Activated CD4-positive, alpha-beta T cell treated with anti-CD3 and anti-CD28 coated beads, Interleukin-2, amount 10 ng/mL, durations not matched to agents 7 days and 5 days (primary cell): ENCODE results near the gene SLC35F1. TPM values are rescaled to one million over a fixed set of nuclear protein-coding genes. Genes with fewer than 3 reads are reported as not detected.
"Not testable (repeated sequence)": the region's sequence is repeated elsewhere in the genome, so short reads cannot be mapped to it uniquely, and the experiment has no call there.

ENCODE experiments used
- CTCF ChIA-PET: fragments of 350-600 bp; sonication (Branson Sonifier 250); formaldehyde crosslinking; loops from one replicate; lab custom pipeline; 2021; ENCODE audit warnings: antibody characterized with exemption; lab: Charles Lee
- POLR2A ChIA-PET: fragments of 350-600 bp; sonication (Branson Sonifier 250); formaldehyde crosslinking; loops from one replicate; lab custom pipeline; 2021; ENCODE audit warnings: antibody characterized with exemption; lab: Charles Lee
- DNase-seq: peaks from one replicate; pipeline ENCODE4 v3.0.0-alpha.2; 2020
- H3K27ac Mint-ChIP-seq: one replicate; pipeline ENCODE4 v1.8.0; 2021; ENCODE audit warnings: mild to moderate bottlenecking, moderate library complexity, mixed read lengths
- H3K27me3 Mint-ChIP-seq: one replicate; pipeline ENCODE4 v1.8.0; 2021; ENCODE audit warnings: mixed read lengths
- H3K36me3 Mint-ChIP-seq: one replicate; pipeline ENCODE4 v1.8.0; 2021; ENCODE audit warnings: low read depth, mixed read lengths
- H3K4me1 Mint-ChIP-seq: one replicate; pipeline ENCODE4 v1.8.0; 2021; ENCODE audit warnings: mixed read lengths
- H3K4me3 Mint-ChIP-seq: one replicate; pipeline ENCODE4 v1.8.0; 2021; ENCODE audit warnings: mild to moderate bottlenecking, moderate library complexity, mixed read lengths
- H3K9me3 Mint-ChIP-seq: one replicate; pipeline ENCODE4 v1.8.0; 2021; ENCODE audit warnings: mixed read lengths
- total RNA-seq, 2 experiments: library from RNA; stranded (reverse); gene quantifications; one replicate each; pipeline ENCODE4 v1.2.3, GENCODE V29; 2021

SLC35F1 gene
- total RNA-seq, 2 experiments from 2014 or later = not detected

- no peak overlapping the region for H3K4me3 Mint-ChIP-seq
- H3K27ac Mint-ChIP-seq = no peak overlapping the region
- no peaks in the 10 kb centered on the region for H3K4me1 Mint-ChIP-seq
- DNase-seq = no peak
- POLR2A ChIA-PET = no interaction called here
- H3K27me3 Mint-ChIP-seq = no peaks in the 10 kb centered on the region
- no peaks in the 10 kb centered on the region for H3K36me3 Mint-ChIP-seq
- peaks cover 10% of the 10 kb centered on the region for H3K9me3 Mint-ChIP-seq
- CTCF ChIA-PET = no interaction called here
Observed at GRCh38 chr6:117933471-117933870, 26.4 kb downstream of the SLC35F1 start.

GRCh38 chr6:117938311-117938995 is 31.4 kb downstream of the SLC35F1 start:
- Mint-ChIP-seq H3K4me3 (no peak overlapping the region), H3K27ac (no peak overlapping the region), H3K4me1 (no peaks in the 10 kb centered on the region), H3K27me3 (no peaks in the 10 kb centered on the region), H3K9me3 (no peaks in the 10 kb centered on the region), H3K36me3 (no peaks in the 10 kb centered on the region)
- POLR2A ChIA-PET = no interaction called here
- DNase-seq = no peak
- CTCF ChIA-PET = interaction anchor here (0.7 kb wide), 1 partner anchor 14 kb away, joined by 3 read pairs; no protein-coding TSS in a partner anchor

DNA sequence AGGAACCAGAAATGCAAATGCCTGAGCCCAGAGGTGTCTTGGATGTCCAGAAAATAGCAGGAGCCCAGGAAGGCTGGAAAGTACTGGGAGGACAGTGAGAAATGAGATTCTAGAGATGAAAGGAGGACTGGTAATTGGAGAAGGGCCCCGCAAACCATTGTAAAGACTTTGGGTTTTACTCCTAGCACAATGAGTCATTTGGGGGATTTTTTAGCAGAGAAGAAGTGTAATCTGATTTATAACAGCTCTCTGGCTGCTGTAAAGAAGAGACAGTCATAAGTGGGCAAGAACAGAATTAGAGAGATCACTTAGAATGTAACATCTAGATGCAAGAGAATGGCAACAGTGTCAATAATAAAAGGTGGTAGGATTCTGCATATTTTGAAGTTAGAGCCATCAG is 40.2 kb downstream of the SLC35F1 start:
- Mint-ChIP-seq H3K4me3 (no peak overlapping the region), H3K9me3 (no peaks in the 10 kb centered on the region), H3K4me1 (no peaks in the 10 kb centered on the region), H3K36me3 (no peaks in the 10 kb centered on the region), H3K27ac (no peak overlapping the region), H3K27me3 (no peaks in the 10 kb centered on the region)
- ChIA-PET CTCF (no interaction called here), POLR2A (no interaction called here)
- no peak for DNase-seq

DNA sequence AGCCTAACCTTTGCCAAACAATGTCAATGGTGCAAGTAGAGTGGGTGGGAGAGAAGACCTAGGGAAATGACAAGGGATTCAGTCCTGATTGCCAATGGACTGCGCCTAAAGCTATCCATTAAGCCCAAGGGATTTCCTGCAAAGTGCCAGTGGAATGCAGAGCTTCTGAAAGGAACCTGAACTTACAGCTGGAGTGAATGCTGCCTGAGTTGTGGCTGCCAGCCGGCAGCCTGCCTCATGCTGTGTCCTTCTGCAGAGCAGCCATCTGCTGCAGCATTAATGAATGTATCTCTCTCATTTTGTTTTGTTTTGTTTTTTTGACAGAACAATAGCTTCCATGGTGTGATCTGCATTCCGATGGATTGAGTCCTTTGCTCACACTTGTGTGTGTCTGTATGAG is 44.7 kb downstream of the SLC35F1 start:
- Mint-ChIP-seq H3K4me3 (no peak overlapping the region), H3K27me3 (no peaks in the 10 kb centered on the region), H3K27ac (no peak overlapping the region), H3K36me3 (no peaks in the 10 kb centered on the region), H3K9me3 (no peaks in the 10 kb centered on the region), H3K4me1 (no peaks in the 10 kb centered on the region)
- ChIA-PET POLR2A (no interaction called here), CTCF (no interaction called here)
- DNase-seq = no peak

DNA sequence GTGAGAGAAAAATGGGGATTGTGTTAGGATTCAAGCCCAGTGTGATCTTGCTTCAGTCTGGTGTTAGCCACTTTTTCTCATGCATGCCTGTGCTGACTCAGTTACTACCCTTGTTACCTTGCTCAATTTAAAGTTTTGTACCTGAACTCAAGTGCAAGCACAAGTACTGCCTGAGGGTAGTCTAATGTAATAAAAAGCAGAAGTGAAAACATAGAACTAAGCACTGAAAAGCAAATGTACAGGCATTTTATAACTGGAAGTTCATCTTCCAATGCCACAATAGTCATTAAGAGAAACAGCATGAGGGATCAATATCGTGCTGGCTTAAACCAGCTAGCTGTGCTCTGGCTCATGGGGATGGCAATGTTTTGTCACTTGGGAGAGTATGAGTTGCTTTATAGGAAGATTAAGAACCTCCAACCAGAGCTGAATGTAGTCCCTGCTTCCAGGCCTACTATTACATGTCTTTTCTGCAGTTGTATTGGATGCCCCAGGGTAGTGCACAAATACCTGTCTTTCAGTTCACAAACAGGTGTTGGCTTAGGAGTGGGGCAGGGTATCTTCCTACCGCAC is 48.7 kb downstream of the SLC35F1 start:
- Mint-ChIP-seq H3K4me1 (no peaks in the 10 kb centered on the region), H3K9me3 (no peaks in the 10 kb centered on the region), H3K4me3 (no peak overlapping the region), H3K27ac (no peak overlapping the region), H3K36me3 (no peaks in the 10 kb centered on the region), H3K27me3 (peaks cover 2% of the 10 kb centered on the region)
- CTCF ChIA-PET = interaction anchor here (0.6 kb wide), 1 partner anchor 795 kb away, joined by 5 read pairs; no protein-coding TSS in a partner anchor
- DNase-seq = no peak
- POLR2A ChIA-PET = no interaction called here

GRCh38 chr6:117956386-117956785 is 49.3 kb downstream of the SLC35F1 start:
- H3K27ac Mint-ChIP-seq = no peak overlapping the region
- no peaks in the 10 kb centered on the region for H3K36me3 Mint-ChIP-seq
- H3K4me3 Mint-ChIP-seq = no peak overlapping the region
- no peak for DNase-seq
- peaks cover 2% of the 10 kb centered on the region for H3K27me3 Mint-ChIP-seq
- ChIA-PET CTCF (interaction anchor here (0.6 kb wide), 1 partner anchor 795 kb away, joined by 5 read pairs; no protein-coding TSS in a partner anchor), POLR2A (no interaction called here)
- H3K9me3 Mint-ChIP-seq = no peaks in the 10 kb centered on the region
- H3K4me1 Mint-ChIP-seq = no peaks in the 10 kb centered on the region

- H3K4me3 Mint-ChIP-seq = no peak overlapping the region
- H3K27ac Mint-ChIP-seq = no peak overlapping the region
- H3K36me3 Mint-ChIP-seq = no peaks in the 10 kb centered on the region
- ChIA-PET POLR2A (no interaction called here), CTCF (interaction anchor here (0.7 kb wide), 1 partner anchor 37 kb away, joined by 3 read pairs; no protein-coding TSS in a partner anchor)
- no peak for DNase-seq
- H3K27me3 Mint-ChIP-seq = peaks cover 2% of the 10 kb centered on the region
- H3K9me3 Mint-ChIP-seq = no peaks in the 10 kb centered on the region
- H3K4me1 Mint-ChIP-seq = no peaks in the 10 kb centered on the region
Observed at GRCh38 chr6:117958536-117958935, 51.5 kb downstream of the SLC35F1 start.

- Mint-ChIP-seq H3K4me3 (no peak overlapping the region), H3K4me1 (no peaks in the 10 kb centered on the region), H3K27ac (no peak overlapping the region), H3K27me3 (peaks cover 2% of the 10 kb centered on the region), H3K9me3 (peaks cover 4% of the 10 kb centered on the region), H3K36me3 (no peaks in the 10 kb centered on the region)
- CTCF ChIA-PET = interaction anchor here (1.5 kb wide), 1 partner anchor 14 kb away, joined by 3 read pairs; no protein-coding TSS in a partner anchor
- no peak for DNase-seq
- POLR2A ChIA-PET = no interaction called here
Observed at GRCh38 chr6:117960877-117961276, 53.8 kb downstream of the SLC35F1 start.

GRCh38 chr6:117961301-117961700 is 54.2 kb downstream of the SLC35F1 start:
- no peak for DNase-seq
- H3K4me3 Mint-ChIP-seq = no peak overlapping the region
- no peaks in the 10 kb centered on the region for H3K36me3 Mint-ChIP-seq
- POLR2A ChIA-PET = no interaction called here
- no peak overlapping the region for H3K27ac Mint-ChIP-seq
- peaks cover 2% of the 10 kb centered on the region for H3K27me3 Mint-ChIP-seq
- CTCF ChIA-PET = interaction anchor here (1.5 kb wide), 2 partner anchors 14 to 645 kb away, joined by 3 read pairs; no protein-coding TSS in a partner anchor
- peaks cover 6% of the 10 kb centered on the region for H3K9me3 Mint-ChIP-seq
- H3K4me1 Mint-ChIP-seq = no peaks in the 10 kb centered on the region

- DNase-seq, POLR2A ChIA-PET, H3K27ac Mint-ChIP-seq: not testable (repeated sequence)
Observed at GRCh38 chr6:117965763-117966162, 58.7 kb downstream of the SLC35F1 start.

DNA sequence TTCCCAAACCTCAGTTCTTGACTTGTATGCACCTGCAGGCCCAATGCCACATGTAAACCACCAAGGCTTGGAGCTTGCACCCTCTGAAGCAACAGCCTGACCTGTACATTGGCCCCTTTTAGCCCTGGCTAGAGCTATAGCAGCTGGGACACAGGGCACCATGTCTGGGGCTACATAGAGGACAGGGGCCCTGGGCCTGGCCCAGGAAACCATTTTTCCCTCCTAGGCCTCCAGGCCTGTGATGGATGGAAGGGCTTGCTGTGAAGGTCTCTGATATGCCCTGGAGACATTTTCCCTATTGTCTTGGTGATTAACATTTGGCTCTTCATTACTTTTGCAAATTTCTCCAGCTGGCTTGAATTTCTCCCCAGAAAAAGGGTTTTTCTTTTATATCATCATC is 64.6 kb downstream of the SLC35F1 start:
- no peaks in the 10 kb centered on the region for H3K36me3 Mint-ChIP-seq
- no peak overlapping the region for H3K4me3 Mint-ChIP-seq
- no peak for DNase-seq
- no peak overlapping the region for H3K27ac Mint-ChIP-seq
- H3K4me1 Mint-ChIP-seq = no peaks in the 10 kb centered on the region
- CTCF ChIA-PET = no interaction called here
- POLR2A ChIA-PET = no interaction called here
- no peaks in the 10 kb centered on the region for H3K27me3 Mint-ChIP-seq
- peaks cover 6% of the 10 kb centered on the region for H3K9me3 Mint-ChIP-seq

More at GRCh38 chr6:117965763-117966162, 58.7 kb downstream of the SLC35F1 start:
- H3K4me1 Mint-ChIP-seq, H3K36me3 Mint-ChIP-seq, CTCF ChIA-PET, H3K4me3 Mint-ChIP-seq, H3K27me3 Mint-ChIP-seq, H3K9me3 Mint-ChIP-seq: not testable (repeated sequence)

- no peak overlapping the region for H3K27ac Mint-ChIP-seq
- H3K27me3 Mint-ChIP-seq = peaks cover 3% of the 10 kb centered on the region
- ChIA-PET POLR2A (no interaction called here), CTCF (interaction anchor here (0.9 to 1.0 kb wide), 2 partner anchors 10 to 14 kb away, joined by 3 read pairs; no protein-coding TSS in a partner anchor)
- no peak overlapping the region for H3K4me3 Mint-ChIP-seq
- H3K4me1 Mint-ChIP-seq = no peaks in the 10 kb centered on the region
- no peaks in the 10 kb centered on the region for H3K36me3 Mint-ChIP-seq
- H3K9me3 Mint-ChIP-seq = peaks cover 5% of the 10 kb centered on the region
- no peak for DNase-seq
Observed at GRCh38 chr6:117974914-117975627, 68.0 kb downstream of the SLC35F1 start.
